ENCODE measurements around the gene SPPL2C. TPM values are rescaled to one million over a fixed set of nuclear protein-coding genes. Genes with fewer than 3 reads are reported as not detected.

The SPPL2C gene
- total and polyA plus RNA-seq, 2 of the 13 experiments (the other 11 are each of a cell fraction or from before 2014, with no cell fraction given), result not detected

- TF ChIP-seq ZNF574 (CRISPR knock-in tag; IDR thresholded peaks at IDR 0.05), result peak; percentile 27; the same call in 1 of the 2 replicates
- no peak for TF ChIP-seq ZNF75D (CRISPR knock-in tag; IDR thresholded peaks at IDR 0.05; ENCODE audit: borderline replicate concordance)
- 0 out of 2 replicates have a peak, but pooled peaks have one; percentile 38 for TF ChIP-seq ZSCAN20 (CRISPR knock-in tag; IDR thresholded peaks at IDR 0.05; ENCODE audit: borderline replicate concordance)
Measured at GRCh38 chr17:45895304-45895968, 50.8 kb downstream of the SPPL2C start (continued).

GRCh38 chr17:45895969-45896785 lies 51.5 kb downstream of the SPPL2C start:
- no TSS peak for BruUV-seq (replicated peaks)
- WGBS (ENCODE audit: low lambda C conversion rate), result 24% methylated on average over 50 of the region's 55 CpGs
- in situ Hi-C loops (cut with HindIII; ENCODE audit: extremely low pct_ligation_motif_present, low pct_unique_long_range_greater_than_20kb) (no loop called here), intact Hi-C loops (cut with micrococcal nuclease; ENCODE audit: unreplicated experiment) (loop anchor here (10.0 kb wide), 1 partner anchor 49 kb away; no protein-coding TSS in a partner anchor)
- Histone ChIP-seq H3K79me2 (ENCODE audit: insufficient read depth, low read length) (no peaks in the 10 kb centered on the region), H3K4me1 (ENCODE audit: insufficient read depth, low read length) (peaks cover 38% of the 10 kb centered on the region), H3K4me3 (replicated peaks in 1 of 3; ENCODE audit: insufficient read depth in 1 of 3, low read depth in 2 of 3, low read length in 3 of 3) (peak overlapping the region; percentile 75 to 87 (median 84); a peak in 4 of 6 replicates), H3K27ac (ENCODE audit: extremely low read length, insufficient read depth, low read length) (no peak overlapping the region), H3K4me2 (ENCODE audit: low read depth, low read length) (peak overlapping the region; percentile 96), H4K20me1 (ENCODE audit: insufficient read depth, low read length) (no peaks in the 10 kb centered on the region; the same call in 1 of the 2 replicates), H3K36me3 (replicated peaks in 1 of 2; ENCODE audit: control insufficient read depth in 1 of 2, insufficient read depth in 2 of 2, low read length in 2 of 2) (no peaks in the 10 kb centered on the region), H2AFZ (ENCODE audit: low read length) (no peak overlapping the region), H3K9me3 (ENCODE audit: low read length) (no peaks in the 10 kb centered on the region), H3K27me3 (ENCODE audit: control insufficient read depth in 1 of 2, insufficient read depth in 2 of 2, low read length in 2 of 2) (peaks cover 6 to 49% of the 10 kb centered on the region in 2 experiments), H3K9ac (ENCODE audit: insufficient read depth, low read depth, low read length) (no peak overlapping the region)
- DNase-seq (ENCODE audit: low spot score) (no peak), ATAC-seq (no peak), FAIRE-seq (no peak)
- TF ChIP-seq RXRA (CRISPR knock-in tag; IDR thresholded peaks at IDR 0.05) (0 out of 2 replicates have a peak, but pooled peaks have one; percentile 20), FOXJ3 (CRISPR knock-in tag; IDR thresholded peaks at IDR 0.05; ENCODE audit: borderline replicate concordance) (no peak), TARDBP (CRISPR knock-in tag; IDR thresholded peaks at IDR 0.05) (no peak), CBX2 (IDR thresholded peaks at IDR 0.05; ENCODE audit: low read depth, low read length) (no peak), CBX2 (CRISPR knock-in tag; IDR thresholded peaks at IDR 0.05; ENCODE audit: low read depth) (no peak), ZNF431 (CRISPR knock-in tag; IDR thresholded peaks at IDR 0.05; ENCODE audit: borderline replicate concordance, low read depth) (no peak), NR1H2 (CRISPR knock-in tag; IDR thresholded peaks at IDR 0.05; ENCODE audit: borderline replicate concordance, low read depth) (no peak), MAFF (IDR thresholded peaks at IDR 0.05; ENCODE audit: low read depth, low read length) (no peak)
- POLR2A ChIA-PET, result no interaction called here
- CTCF ChIA-PET (ENCODE audit: low intra/inter-chr PET ratio, low total read pairs), result no interaction called here

Data from HepG2 (cell line).